ENCODE measurements around the gene RAB8A. TPM values are rescaled to one million over a fixed set of nuclear protein-coding genes. Genes with fewer than 3 reads are reported as not detected.

The RAB8A gene
- total RNA-seq, 1 experiment from 2014 or later, result 103 TPM

DNA sequence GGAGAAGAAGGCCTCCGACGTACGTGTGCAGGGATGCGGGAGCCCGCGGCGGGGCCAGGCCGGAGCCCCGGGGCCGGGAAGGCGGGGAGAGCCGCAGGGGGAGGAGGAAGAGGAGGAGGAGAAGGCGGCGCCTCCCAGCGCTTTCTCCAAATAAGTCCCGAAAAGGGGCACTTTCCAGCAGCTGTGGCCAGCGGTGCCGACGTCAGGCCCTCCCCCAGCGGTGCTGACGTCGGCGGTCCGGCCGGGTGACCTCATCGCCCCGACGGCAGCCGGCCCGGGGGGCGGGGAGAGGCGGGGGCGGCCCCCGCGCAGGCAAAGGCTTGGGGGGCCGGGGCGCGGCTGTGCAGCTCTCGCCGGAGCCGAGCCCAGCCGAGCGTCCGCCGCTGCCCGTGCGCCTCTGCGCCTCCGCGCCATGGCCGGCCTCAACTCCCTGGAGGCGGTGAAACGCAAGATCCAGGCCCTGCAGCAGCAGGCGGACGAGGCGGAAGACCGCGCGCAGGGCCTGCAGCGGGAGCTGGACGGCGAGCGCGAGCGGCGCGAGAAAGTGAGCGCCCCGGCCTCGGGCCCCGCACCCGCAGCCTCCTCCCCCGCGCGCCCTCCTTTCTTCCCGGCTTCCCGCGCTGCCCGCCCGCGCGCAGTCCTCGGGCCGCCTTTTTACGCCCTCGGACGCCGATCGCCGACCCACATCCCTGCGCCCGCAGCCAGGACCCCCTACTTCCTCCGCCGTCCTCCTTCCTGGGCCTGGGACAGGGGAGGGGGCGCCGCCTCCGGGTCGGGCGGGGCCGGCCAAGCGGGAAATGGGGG lies 35.3 kb upstream of the RAB8A start, which contains the start of gene TPM4:
TSS of gene TPM4 (plus strand) at position 342 of the 804 bp plus-strand sequence. CDS start at position 413, 71 bp downstream.
- Histone ChIP-seq H4K20me1 (ENCODE audit: control insufficient read depth, insufficient read depth, insufficient read length) (no peaks in the 10 kb centered on the region), H2BK120ac (ENCODE audit: low read depth, low read length, poor library complexity, severe bottlenecking) (peak within 1 kb of the TSS; percentile 100), H3K9me3 (ENCODE audit: control insufficient read depth, low read depth, low read length) (no peaks in the 10 kb centered on the region), H3K56ac (ENCODE audit: insufficient read length, low read depth, low read length) (peak within 1 kb of the TSS; percentile 35), H3K14ac (ENCODE audit: insufficient read depth, low read length) (peak within 1 kb of the TSS; percentile 100), H2AK5ac (ENCODE audit: insufficient read length, low read length) (no peak within 1 kb of the TSS), H2BK15ac (ENCODE audit: low read depth, low read length) (no peak within 1 kb of the TSS; the same call in none of the 2 replicates), H3K4me1 (ENCODE audit: insufficient read depth, low read length) (peaks cover 4% of the 10 kb centered on the region), H2BK5ac (ENCODE audit: insufficient read length, low read length) (peak within 1 kb of the TSS; percentile 82), H3K9ac (ENCODE audit: extremely low read depth, insufficient read length, low read length) (peak within 1 kb of the TSS; percentile 98), H3K27ac (ENCODE audit: insufficient read length, low read depth, low read length) (peak within 1 kb of the TSS; percentile 89), H2AFZ (ENCODE audit: low read length) (no peak within 1 kb of the TSS), H3K79me2 (ENCODE audit: insufficient read depth, low read length) (peaks cover 28% of the 10 kb centered on the region; the same call in 1 of the 2 replicates), H4K5ac (ENCODE audit: insufficient read length, low read depth, low read length) (peak within 1 kb of the TSS; percentile 88), H3K79me1 (ENCODE audit: insufficient read depth, low read depth, low read length, poor library complexity, severe bottlenecking) (no peaks in the 10 kb centered on the region), H3K18ac (ENCODE audit: insufficient read length, low read depth, low read length) (peak within 1 kb of the TSS; percentile 100), H2BK12ac (ENCODE audit: insufficient read length, low read depth, low read length) (peak within 1 kb of the TSS; percentile 69), H3K23ac (ENCODE audit: insufficient read length, low read depth, low read length) (no peak within 1 kb of the TSS), H3K4me2 (ENCODE audit: insufficient read depth, insufficient read length, low read length) (peak within 1 kb of the TSS; percentile 92), H3K4ac (ENCODE audit: low read depth, low read length) (peak within 1 kb of the TSS; percentile 92; the same call in 1 of the 2 replicates), H2BK20ac (ENCODE audit: low read depth, low read length, poor library complexity, severe bottlenecking) (no peak within 1 kb of the TSS), H3T11ph (ENCODE audit: low read length) (peak within 1 kb of the TSS; percentile 82), H3K23me2 (ENCODE audit: insufficient read length, low read depth, low read length, poor library complexity, severe bottlenecking) (peaks cover 14% of the 10 kb centered on the region), H4K8ac (replicated peaks; ENCODE audit: insufficient read length, low read depth, low read length) (no peak within 1 kb of the TSS), H3K27me3 (ENCODE audit: insufficient read depth, low read length) (no peaks in the 10 kb centered on the region), H4K91ac (ENCODE audit: insufficient read length, low read depth, low read length) (peak within 1 kb of the TSS; percentile 60)
- peak within 1 kb of the TSS; percentile 85 to 92 for H3K4me3 Mint-ChIP-seq
- H3K27ac Mint-ChIP-seq, result peak within 1 kb of the TSS; percentile 92 to 98 (median 96)
- H3K36me3 Mint-ChIP-seq (ENCODE audit: insufficient read depth in 1 of 3, low read depth in 3 of 3), result peaks cover 18 to 30% (median 23%) of the 10 kb centered on the region in 3 experiments
- TF ChIP-seq, protein P1, sequence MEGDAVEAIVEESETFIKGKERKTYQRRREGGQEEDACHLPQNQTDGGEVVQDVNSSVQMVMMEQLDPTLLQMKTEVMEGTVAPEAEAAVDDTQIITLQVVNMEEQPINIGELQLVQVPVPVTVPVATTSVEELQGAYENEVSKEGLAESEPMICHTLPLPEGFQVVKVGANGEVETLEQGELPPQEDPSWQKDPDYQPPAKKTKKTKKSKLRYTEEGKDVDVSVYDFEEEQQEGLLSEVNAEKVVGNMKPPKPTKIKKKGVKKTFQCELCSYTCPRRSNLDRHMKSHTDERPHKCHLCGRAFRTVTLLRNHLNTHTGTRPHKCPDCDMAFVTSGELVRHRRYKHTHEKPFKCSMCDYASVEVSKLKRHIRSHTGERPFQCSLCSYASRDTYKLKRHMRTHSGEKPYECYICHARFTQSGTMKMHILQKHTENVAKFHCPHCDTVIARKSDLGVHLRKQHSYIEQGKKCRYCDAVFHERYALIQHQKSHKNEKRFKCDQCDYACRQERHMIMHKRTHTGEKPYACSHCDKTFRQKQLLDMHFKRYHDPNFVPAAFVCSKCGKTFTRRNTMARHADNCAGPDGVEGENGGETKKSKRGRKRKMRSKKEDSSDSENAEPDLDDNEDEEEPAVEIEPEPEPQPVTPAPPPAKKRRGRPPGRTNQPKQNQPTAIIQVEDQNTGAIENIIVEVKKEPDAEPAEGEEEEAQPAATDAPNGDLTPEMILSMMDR (conservative IDR thresholded peaks at IDR 0.05), result no peak
- WGBS (ENCODE audit: extremely low coverage, insufficient read length, low lambda C conversion rate), result no CpG with 5 or more reads among the region's 101 CpGs
- peak; percentile 95 for DNase-seq
- no peaks in the 10 kb centered on the region for H3K9me3 Mint-ChIP-seq
- H3K27me3 Mint-ChIP-seq (ENCODE audit: low read depth), result no peaks in the 10 kb centered on the region
- H3K4me1 Mint-ChIP-seq, result peaks cover 36 to 48% of the 10 kb centered on the region in 2 experiments

Measured in H9 (cell line).